ENCODE data around the gene COL28A1.
A peak's percentile ranks its signal among the peaks of the same experiment; 100 is the strongest.

The COL28A1 gene

GRCh38 chr7:7535691-7536090, at the start of gene COL28A1:
Gene COL28A1 (minus strand): TSS chr7:7535873. CDS start chr7:7532875, 2,998 bp downstream.
- DNase-seq (ENCODE audit: low read depth) = no peak

DNA sequence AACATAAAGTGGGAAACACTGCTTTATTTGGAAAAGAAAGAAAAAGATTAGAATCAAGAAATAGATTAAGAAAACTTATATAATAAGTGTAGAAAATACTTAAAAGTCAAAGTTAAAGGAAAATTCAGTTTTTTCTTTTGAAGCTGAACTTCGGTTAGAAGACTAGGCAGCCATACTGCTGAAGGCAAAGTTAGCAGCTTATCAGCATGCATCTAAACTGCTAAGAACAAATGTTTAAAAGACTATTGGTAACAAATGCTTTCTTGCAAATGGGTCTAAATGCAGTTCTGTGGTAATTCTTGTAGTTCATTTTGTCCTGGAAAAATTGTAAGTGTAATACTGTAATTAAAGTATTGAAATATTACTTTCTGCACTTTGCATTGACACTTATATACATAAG, 49.0 kb upstream of the COL28A1 start:
- no peak for DNase-seq (ENCODE audit: low read depth)

DNA sequence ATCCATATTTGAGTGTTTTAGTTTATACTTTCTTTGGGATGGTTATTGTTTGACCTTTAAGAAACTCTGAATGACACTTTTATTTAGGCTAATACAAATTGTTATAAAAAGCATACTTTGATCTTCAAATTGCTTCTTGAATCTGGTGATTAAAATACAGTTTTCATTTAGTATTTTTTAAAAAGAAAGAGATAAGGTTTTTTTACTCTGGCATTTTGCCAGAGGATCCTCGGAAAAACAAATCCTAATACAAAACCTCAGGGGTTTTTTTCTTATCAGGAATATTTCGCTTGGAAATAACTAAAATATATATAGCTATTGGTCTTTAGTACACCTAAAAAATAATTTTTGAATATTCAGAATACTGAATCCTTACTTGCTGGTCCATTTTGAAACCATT, 48.1 kb upstream of the COL28A1 start:
- no peak for DNase-seq (ENCODE audit: low read depth)

DNA sequence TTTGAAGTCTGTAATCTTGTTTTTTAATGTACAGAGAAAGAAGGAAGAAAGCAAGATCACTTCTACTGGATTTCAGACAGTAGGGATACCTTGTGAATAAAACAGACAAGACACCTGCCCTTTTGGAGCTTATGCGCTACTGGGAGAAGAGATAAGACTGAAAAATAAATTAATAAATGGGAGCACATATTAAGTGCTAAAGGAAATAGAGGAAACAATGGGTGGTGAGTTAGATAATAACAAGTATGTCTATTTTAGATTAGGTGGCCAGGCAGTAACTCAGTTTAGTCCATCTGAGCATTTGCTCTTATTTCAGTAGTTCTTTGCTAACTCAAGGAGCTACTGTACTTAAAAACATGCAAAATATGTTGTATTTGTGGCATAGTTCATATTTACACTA, 46.9 kb upstream of the COL28A1 start:
- no peak for DNase-seq (ENCODE audit: low read depth)

- DNase-seq (ENCODE audit: low read depth) = no peak
Measured at GRCh38 chr7:7581531-7582179, 46.0 kb upstream of the COL28A1 start.

DNA sequence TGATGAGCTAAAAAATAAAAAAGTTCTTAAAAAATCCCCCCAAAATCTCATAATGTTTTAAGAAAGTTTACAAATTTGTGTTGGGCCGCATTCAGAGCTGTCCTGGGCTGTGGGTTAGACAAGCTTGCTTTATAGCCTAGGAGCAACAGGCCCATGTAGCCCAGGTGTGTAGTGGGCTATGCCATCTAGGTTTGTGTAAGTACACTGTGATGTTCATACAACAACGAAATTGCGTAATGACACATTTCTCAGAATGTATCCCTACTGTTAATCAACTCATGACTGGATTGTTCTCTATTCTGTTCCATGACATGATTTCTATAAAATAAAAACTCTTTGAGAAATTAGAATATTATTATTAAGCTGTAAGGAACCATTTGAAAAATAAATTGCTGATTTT, 44.0 kb upstream of the COL28A1 start:
- DNase-seq (ENCODE audit: low read depth) = no peak

DNA sequence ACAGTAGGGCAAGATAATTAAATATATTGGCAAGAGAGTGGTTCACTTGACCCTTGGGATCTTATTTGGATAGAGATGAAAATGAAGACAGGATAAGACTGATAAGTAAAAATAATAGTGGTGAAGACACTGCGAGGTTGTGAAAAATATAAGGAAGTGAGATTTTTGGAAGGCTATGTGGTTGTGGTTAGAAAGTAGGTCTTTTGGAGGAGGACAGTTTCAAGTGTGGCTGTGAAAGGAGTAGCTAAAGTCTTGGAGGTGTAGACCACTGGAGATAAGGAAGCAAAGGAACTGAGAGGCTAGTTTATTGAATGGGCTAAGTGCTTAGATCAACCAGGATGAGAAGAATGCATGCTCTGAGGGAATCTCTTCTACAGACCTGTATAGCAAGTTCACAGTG, 42.2 kb upstream of the COL28A1 start:
- DNase-seq (ENCODE audit: low read depth) = no peak

GRCh38 chr7:7576344-7576743, 40.7 kb upstream of the COL28A1 start:
- DNase-seq (ENCODE audit: low read depth) = no peak

- DNase-seq (ENCODE audit: low read depth) = no peak
Measured at GRCh38 chr7:7573701-7574100, 38.0 kb upstream of the COL28A1 start.

DNA sequence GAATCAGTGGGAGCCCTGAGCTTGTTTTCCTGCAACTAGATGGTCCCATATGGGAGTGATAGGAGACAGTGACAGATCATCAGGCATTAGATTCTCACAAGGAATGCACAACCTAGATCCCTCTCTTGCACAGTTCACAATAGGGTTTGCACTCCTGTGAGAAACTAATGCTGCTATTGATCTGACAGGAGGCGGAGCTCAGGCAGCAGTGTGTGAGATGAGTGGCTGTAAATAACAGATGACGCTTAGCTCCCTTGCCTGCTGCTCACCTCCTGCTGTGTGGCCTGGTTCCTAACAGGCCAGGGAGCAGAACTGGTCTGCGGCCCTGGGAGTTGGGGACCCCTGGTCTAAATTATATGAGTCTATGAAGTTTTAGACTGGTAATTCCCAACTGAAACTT, 34.9 kb upstream of the COL28A1 start:
- no peak for DNase-seq (ENCODE audit: low read depth)

DNA sequence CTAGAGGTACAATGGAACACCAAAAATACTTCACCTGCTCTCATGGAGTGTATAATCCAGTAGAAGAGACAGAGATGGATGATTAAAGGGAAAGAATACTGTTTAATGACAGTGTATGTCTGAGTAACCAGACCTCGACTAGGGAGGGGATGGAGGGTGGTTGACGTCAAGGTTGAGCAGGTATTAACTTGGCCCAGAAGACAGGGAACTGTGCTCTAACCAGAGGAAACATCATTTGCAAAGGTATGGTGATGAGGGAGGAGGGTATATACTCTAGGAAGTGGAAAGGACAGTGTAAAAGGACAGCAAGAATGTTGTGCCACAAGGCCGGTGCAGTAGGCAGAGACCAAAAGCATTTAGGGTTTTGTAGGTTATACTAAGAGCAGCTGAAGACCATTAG, 33.9 kb upstream of the COL28A1 start:
- DNase-seq (ENCODE audit: low read depth) = no peak

DNA sequence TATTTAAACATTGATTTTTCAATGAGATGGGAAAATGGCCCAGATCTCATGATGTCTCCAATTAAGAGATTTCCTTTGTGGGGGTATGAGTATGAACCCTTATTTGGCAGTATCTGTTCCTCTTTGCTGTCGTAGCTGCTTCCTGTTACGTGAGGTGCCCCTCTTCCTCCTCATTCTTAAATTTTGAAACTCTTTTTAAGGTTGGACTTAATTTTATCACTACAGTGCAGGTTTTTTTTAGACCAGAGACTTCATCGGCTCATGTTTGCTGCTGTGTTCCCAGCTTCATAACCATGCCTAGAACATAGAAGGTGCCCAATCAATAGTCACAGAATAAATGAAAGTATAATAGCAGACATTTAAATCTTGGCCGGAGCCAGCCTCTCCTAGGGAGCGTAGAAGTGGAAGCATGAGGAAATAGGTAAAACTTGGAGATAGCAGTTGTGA, 33.4 kb upstream of the COL28A1 start:
- DNase-seq (ENCODE audit: low read depth) = no peak

DNA sequence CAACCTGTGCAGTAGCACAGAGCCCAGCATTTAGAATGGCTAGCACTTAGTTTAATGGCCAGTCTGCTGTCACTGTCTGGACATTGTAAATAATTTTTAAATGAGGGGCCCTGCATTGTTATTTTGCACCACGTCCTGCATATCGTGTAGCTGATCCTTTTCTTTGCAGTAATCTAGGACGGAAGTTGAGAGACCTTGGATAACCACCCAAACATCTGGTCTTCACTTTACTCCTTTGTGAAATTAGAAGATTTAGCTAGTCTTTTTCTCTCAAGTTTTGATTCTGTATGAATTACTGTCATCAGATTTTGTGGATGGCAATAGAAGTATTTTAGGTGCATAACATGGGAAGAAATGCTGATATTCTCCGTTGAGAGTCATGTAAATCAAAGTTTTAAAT, 32.9 kb upstream of the COL28A1 start:
- no peak for DNase-seq (ENCODE audit: low read depth)

- no peak for DNase-seq (ENCODE audit: low read depth)
Measured at GRCh38 chr7:7567898-7568531, 32.3 kb upstream of the COL28A1 start.

DNA sequence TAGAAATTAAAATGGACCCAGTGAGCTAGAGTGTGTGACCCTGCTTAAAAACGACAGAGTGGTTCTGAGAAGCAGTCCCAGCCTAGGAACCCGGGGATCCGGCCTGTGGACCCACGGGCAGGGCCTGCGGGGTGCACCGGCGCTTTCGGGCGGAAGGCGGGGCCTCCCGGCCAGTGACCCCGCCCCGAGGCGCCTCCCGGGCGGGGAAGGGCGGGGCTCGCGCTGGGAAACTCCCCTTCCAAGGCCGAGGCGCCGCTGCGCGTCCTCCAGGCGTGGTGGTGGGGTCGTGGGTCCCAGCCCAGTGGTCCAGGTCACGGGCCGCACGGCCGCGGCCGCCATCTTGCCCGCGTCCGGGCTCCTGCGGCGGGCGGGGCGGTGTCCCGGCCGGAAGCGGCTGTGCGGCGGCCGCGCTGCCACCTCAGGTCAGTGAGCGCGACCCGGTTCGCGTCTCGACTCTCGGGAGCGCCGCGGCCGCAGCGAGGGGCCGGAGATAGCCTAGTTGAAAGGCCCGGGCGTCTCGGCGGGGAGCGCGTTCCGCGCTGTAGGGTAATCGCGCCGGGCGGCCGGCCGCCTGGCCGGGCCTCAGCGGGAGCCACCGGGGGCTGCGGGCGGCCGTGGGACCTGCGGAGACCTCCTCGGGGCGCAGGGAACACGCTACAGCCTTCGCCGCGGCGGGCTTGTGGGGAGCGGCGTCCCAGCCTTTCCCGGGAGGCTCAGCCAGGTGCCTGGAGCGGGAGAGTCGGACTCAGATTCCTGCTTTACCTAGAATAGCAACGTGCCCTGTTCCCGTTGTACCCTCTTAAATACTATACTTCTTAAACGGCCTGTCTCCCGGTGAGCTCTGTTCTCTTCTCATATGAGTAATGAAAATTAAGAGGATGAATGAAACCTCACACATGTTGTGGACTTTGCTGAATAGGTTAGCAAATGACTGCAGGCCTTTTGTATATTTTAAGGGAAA, 31.3 kb upstream of the COL28A1 start, which contains the start of gene MIOS:
Gene MIOS (plus strand): TSS at position 234 of the 961 bp plus-strand sequence. CDS start 5,592 bp downstream, outside the sequence.
- peak; percentile 84 for DNase-seq (ENCODE audit: low read depth)

DNA sequence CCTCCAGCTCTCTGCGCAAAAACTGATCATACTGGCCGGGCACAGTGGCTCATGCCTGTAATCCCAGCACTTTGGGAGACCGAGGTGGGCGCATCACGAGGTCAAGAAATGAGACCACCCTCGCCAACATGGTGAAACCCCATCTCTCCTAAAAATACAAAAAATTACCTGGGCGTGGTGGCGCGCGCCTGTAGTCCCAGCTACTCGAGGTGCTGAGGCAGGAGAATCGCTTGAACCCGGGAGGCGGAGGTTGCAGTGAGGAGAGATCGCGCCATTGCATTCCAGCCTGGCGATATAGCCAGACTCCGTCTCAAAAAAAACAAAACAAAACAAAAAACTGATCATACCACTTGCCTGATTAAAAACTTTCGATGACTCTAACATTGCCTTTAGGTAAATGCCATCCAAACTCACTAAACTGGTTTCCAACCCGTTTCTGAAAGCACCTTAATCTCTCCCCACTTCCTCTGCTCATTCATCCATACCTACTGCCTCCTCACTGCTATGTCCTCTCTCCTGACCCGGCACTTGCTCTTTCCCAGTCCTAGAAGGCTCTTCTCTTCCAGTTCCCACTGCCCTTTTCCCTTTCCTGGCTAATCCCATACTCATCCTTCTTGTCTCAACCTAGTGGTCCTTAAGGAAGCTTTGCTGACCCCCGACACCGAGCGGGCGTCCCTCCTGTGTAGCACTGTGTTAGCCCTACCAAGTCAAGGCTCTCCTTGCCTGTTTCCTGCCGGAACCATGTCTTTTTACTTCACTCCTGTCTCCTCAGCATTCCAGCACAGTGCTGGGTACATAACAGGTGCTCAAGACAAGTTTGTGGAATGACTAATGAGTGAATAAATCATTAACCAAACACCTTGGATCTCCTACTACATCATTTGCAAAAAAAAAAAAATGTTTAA, 30.3 kb upstream of the COL28A1 start:
- no peak for DNase-seq (ENCODE audit: low read depth)

DNA sequence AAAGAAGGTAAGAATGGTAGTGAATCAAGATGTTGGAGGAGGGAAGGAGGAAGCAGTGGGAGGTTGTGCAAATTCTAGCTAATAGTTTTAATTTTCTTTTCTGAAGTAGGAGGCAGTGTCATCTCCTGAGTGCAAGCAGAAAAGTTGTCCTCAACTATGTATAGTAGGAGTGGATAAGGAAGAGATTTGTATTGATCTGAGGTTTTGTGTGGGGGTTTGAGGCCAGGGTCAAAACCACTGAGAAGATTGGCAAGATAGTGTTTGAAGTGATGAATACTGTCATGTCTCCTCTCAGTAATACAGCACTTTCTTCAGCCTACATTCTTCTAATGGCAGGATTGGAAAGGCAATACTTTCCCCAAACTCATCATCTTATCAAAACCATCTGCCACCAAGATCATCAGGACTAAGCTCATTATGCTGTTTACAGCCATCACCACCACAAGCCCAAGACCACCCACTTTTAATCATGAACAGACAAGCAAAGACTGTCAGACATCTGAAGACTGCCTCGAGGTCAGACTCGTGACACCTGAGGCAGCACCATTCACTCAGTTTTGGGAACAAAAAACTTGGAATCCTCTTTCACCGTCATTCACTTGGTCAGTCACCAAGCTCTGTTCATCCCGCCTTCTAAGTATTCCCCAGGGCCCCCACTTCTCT, 29.5 kb upstream of the COL28A1 start:
- no peak for DNase-seq (ENCODE audit: low read depth)

GRCh38 chr7:7564323-7564780, 28.7 kb upstream of the COL28A1 start:
- peak; percentile 66 for DNase-seq (ENCODE audit: low read depth)

DNA sequence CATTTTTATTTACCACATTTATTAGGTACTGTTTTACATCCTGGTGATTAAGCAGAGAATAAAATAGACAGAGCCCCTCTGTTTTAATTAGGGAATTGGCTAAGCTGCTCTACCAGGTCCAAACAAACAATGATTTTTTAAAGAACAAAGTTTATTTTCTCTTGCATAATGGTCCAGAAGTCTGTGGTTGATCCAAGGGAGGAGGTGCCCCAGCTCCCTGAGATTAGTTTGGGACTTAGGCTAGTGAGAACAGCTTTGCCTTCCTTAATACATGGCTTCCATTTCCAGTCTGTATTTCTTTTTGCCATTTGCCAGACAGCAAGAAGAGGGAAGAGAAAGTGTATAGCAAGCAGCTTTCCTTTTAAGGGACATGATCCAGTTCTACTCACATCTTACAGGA, 28.1 kb upstream of the COL28A1 start:
- no peak for DNase-seq (ENCODE audit: low read depth)

GRCh38 chr7:7563269-7563668, 27.6 kb upstream of the COL28A1 start:
- no peak for DNase-seq (ENCODE audit: low read depth)

DNA sequence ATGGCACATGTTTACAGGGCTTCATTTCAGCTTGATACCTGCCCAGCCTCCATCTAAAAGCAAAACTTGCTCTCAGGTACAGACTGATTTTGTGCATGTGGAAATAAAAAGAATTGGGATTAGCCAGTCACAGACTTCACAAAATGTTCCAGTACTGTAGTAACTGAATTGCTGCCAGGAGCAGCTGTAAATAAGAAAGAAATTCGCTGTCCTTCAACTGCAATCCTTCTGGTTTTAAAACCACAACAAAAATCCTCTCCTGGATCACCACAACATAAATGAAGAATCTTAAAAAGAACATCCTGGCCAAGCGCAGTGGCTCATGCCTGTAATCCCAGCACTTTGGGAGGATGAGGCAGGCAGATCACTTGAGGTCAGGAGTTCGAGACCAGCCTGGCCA, 27.1 kb upstream of the COL28A1 start:
- DNase-seq (ENCODE audit: low read depth) = peak; percentile 84
